ENCODE measurements around the gene ZNF764.
A peak's percentile ranks its signal among the peaks of the same experiment; 100 is the strongest.

DNA sequence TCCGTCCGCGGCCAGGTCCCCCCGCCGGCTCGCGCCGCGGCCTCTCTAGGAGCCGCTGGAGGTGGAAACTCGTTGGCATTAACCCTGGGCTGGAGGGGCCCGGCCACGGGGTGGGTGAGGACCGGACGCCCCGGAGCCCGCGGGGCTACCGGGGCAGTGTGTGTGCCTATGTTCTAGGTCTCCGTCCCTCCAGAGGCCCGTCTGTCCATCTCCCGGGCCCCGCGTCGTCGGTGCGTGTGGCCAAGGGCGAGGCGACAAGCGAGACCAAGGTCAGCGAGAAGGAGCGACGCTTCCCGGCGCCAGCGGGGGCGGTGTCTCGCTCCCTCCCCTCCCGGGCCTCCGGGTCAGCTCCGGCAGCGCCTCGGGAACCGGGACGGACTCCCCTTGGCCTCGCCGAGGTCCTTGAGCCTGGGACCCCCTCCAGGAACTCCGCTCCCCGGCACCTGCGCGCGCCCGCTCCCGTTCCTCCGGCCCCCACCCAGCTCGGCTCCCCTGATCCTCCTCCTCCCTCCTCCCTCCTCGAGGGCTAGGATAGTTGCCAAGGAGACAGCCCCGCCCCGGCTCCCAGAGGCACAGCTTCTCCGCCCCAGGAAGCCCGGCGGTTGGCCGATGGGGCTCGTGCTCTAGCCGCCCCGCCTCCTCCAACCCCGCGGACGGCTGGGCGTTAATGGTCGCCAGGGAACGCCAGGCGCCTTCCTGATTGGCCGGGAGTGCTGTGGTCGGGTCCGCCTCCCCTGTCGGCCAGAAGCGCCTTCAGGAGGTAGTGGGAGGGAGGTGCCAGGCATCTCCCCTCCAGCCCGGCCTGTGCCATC, 31.1 kb downstream of the ZNF764 start:
- TF ChIP-seq CTCF (IDR thresholded peaks at IDR 0.05) (peak; percentile 8 to 37 (median 30)), POLR2A (IDR thresholded peaks at IDR 0.05) (peak in 2 of 4 donors; percentile 54 to 57)

Measured in esophagus squamous epithelium (tissue), 4 donors.